ENCODE measurements around the gene SNTG2. TPM values are rescaled to one million over a fixed set of nuclear protein-coding genes. Genes with fewer than 3 reads are reported as not detected.

The SNTG2 gene
- total and polyA plus RNA-seq, 2 of the 13 experiments (the other 11 are each of a cell fraction or from before 2014, with no cell fraction given), result not detected

DNA sequence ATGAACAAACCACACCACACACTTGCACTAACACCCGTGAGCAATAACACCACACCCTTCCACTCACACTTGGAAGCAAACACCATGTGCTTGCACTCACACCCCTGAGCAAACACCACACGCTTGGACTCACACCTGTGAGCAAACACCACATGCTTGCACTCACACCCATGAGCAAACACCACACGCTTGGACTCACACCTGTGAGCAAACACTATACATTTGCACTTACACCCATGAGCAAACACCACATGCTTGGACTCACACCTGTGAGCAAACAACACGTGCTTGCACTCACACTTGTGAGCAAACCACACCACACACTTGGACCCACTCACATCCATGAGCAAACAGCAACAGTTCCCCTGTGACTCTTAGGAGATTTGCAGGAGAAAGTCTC is 24.4 kb downstream of the SNTG2 start (continued):
- TF ChIP-seq, protein P1, sequence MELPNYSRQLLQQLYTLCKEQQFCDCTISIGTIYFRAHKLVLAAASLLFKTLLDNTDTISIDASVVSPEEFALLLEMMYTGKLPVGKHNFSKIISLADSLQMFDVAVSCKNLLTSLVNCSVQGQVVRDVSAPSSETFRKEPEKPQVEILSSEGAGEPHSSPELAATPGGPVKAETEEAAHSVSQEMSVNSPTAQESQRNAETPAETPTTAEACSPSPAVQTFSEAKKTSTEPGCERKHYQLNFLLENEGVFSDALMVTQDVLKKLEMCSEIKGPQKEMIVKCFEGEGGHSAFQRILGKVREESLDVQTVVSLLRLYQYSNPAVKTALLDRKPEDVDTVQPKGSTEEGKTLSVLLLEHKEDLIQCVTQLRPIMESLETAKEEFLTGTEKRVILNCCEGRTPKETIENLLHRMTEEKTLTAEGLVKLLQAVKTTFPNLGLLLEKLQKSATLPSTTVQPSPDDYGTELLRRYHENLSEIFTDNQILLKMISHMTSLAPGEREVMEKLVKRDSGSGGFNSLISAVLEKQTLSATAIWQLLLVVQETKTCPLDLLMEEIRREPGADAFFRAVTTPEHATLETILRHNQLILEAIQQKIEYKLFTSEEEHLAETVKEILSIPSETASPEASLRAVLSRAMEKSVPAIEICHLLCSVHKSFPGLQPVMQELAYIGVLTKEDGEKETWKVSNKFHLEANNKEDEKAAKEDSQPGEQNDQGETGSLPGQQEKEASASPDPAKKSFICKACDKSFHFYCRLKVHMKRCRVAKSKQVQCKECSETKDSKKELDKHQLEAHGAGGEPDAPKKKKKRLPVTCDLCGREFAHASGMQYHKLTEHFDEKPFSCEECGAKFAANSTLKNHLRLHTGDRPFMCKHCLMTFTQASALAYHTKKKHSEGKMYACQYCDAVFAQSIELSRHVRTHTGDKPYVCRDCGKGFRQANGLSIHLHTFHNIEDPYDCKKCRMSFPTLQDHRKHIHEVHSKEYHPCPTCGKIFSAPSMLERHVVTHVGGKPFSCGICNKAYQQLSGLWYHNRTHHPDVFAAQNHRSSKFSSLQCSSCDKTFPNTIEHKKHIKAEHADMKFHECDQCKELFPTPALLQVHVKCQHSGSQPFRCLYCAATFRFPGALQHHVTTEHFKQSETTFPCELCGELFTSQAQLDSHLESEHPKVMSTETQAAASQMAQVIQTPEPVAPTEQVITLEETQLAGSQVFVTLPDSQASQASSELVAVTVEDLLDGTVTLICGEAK (IDR thresholded peaks at IDR 0.05), result no peak
- TF ChIP-seq, protein P1 (CRISPR knock-in tag; IDR thresholded peaks at IDR 0.05), result no peak
- TF ChIP-seq ZKSCAN8 (CRISPR knock-in tag; IDR thresholded peaks at IDR 0.05; ENCODE audit: borderline replicate concordance) (no peak), ZSCAN25 (CRISPR knock-in tag; IDR thresholded peaks at IDR 0.05) (no peak), ATF2 (CRISPR knock-in tag; IDR thresholded peaks at IDR 0.05) (no peak), SP1 (IDR thresholded peaks at IDR 0.05) (no peak), SP1 (CRISPR knock-in tag; IDR thresholded peaks at IDR 0.05) (no peak)
